GM18505 (cell line): Measurements from ENCODE around the gene SOX18.

Experiments used
- ATAC-seq: cut with Tn5 transposase; IDR thresholded peaks from one replicate; pipeline ENCODE4 v1.9.1; 2021; ENCODE audit not compliant: unreplicated experiment
- POLR2A ChIP-seq: IDR thresholded peaks from 4 replicates; pipeline ENCODE4 v1.6.1; 2011; ENCODE audit warnings: borderline replicate concordance; ENCODE audit not compliant: insufficient read depth, insufficient read length; ENCODE audit errors: extremely low read depth

Gene SOX18

DNA sequence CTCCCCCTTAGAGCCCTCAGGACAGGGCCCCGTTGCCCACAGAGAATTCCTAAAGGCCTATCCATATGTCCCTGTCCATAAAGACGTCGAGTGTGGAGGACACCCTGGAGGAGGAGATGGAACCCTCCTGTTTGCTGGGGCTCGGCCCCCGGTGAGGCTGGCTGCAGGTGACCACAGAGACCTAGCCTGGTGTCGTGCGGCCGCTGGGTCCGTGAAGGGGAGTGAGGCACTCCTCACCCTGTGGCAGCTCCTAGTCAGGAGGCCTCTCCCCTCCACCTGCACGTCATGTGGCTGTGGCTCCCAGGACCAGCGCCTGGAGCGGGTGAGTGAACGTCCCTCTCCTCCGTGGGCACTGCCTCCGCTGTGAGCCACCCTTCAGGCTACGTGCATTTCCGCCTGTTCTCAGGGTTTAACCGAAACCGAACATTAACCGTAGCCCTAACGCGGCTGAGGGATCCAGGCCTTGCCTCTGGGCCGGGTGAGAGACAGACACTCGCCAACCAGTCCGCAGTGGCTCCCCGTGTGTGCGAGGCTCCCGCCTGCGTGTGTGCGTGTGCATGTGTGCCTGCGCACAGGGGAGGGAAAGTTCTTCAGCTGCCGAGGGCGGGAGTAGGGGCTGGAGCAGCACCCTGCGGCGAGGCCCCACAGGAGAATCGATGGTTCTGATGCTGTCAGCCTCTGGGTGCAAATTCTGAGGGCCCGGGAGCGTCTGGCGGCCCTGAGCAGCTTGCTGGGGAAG is 7.6 kb upstream of the SOX18 start:
- TF ChIP-seq POLR2A: no peak
- no peak for ATAC-seq

DNA sequence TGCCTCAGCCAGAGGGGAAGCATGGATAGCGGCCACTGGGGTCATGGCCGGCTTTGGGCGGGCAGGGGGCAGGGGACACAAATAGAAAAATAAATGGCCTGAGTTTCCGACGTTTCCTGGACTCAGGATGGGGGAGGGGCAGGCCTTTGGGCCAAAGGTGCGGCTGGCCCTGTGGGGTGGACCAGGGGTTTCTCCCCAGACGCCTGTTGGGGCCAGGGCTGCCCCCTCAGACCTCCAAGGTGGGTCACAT is 7.1 kb upstream of the SOX18 start:
- no peak for TF ChIP-seq POLR2A
- no peak for ATAC-seq

DNA sequence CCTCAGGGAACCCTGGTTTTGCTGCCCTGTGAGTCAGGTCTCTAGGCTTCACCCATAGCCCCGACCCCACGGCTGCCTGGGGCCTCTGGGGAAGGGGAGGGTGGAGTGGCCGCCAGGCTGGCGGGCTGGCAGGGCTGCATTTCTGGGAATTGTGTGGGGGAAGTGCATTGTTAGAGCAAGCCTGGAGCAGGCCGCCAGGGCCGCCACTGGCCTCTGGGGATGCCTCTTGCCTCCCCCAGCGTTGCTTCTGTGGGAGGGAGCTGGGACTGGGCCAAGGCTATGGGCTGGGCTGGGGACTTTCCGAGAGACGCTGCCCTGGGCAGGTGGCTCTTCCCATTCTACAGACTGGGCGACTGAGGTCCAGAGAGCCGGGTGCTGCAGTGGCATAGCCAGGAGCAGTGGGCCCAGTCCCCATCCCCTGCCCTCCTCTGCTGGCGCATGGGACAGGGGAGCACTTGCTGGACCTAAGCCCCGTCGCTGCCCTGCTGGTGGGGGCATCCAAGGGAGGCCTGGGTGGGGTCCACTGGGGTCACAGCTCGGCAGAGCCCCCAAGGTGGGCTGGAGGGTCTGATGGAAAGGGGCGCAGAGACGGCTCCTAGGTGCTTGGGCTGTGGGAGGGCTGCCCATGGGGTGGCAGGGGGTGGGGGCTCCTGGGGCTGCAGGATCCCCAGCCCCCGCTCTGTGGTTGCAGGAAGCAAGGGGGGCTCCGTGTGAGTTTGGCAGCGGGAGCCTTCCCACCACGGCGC is 6.6 kb upstream of the SOX18 start:
- no peak for ATAC-seq
- no peak for TF ChIP-seq POLR2A

DNA sequence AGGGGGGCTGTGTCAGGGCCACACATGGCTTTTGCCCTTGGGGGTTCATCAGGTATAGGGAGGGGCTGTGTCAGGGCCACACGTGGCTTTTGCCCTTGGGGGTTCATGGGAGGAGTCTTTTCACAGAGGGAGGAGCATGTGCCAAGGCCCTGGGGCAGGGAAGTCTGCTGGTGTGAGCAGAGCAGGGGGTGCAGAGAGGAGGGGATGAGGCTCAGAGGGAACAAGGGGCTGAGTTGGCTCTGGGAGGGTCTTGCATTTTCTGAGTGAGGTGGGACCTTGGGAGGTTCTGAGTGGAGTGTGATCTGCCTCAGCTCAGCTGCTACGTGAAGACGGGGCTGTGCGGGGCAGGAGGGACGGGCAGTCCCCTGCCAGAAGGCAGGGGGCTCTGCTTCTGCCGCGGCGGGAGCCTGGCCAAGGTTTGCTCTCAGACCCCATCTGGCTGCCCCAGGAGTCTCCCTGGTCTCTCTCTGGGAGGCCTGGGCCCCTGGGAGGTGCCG is 6.0 kb upstream of the SOX18 start:
- ATAC-seq: no peak
- no peak for TF ChIP-seq POLR2A

DNA sequence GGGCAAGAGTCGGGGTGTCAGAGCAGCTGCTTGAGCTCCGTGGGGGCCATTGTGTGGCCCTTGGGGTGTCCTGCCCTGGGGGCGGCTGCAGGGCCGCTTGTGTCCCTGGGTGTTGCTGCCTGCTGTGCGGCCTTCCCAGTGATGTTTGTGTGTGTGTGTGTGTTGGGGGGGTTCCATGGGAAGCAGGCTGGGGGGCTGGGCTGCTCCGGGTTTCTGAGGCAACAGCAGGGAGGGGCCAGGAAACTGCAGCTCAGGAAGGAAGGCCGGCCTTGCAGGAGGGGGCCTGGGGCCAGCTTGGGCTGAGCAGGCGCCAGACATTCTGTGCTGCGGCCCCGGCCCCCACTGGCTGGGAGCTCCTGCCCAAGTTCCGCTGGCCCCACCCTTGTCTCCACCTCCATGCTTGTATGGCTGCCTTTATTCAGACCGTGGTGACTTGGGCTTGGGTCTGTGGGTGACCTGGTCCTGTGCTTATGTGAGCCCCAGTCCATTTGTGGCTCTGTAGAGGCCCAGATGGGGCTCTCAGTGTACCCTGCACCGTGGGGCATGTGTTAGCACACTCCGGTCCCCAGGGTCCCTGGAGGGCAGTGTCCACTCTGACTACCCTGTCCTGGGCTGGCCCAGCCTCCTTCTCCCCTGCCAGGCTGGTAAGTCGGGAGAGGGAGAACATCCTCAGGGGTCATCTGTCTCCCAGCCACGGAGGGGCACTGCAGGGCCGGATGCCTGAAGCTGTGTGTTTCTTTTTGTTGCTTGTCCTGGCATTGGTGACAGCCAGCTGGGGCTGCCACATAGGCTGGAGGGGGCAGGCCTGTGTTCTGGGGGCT is 4.6 kb upstream of the SOX18 start:
- no peak for TF ChIP-seq POLR2A
- ATAC-seq: no peak

DNA sequence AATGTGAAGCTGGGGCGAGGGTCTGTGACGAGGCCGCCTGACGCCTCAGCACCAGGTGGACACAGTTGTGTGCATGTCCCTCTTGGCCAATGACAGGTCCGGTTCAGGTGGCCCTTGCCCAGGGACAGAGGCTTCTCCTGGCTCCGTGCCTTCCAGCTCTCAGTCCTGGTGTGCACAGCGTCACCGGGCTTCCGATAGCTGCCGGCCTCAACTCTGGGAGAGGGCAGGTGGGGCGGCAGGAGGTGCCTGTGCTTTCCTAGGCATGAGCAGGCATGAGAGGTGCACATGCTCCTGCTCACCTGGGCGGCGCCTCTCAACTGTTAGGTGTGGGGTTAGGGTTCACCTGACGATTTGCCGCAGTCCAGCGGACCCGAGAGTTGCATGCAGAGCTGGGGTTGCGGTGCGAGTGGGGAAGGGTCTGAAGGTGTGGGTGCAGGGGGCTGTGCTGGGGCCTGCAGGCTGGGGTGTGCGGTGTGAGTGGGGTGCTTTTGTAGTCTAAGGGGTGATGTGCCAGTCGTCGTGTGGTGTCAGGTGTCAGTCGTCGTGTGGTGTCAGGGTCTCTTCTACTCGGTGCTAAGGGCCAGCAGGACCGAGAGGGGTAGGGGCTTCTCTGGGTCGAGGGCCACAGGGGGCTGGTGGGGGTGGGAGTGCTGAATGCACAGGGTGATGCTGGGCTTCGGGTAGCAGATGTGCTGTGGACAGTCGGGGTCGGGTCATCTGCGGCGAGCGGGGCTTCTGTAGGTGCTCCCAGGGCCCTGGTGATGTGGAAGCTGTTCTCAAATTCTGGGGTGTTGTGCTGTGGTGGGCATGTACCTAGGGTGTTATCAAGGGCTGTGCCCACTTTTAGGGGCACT is 3.8 kb upstream of the SOX18 start:
- TF ChIP-seq POLR2A: no peak
- no peak for ATAC-seq

DNA sequence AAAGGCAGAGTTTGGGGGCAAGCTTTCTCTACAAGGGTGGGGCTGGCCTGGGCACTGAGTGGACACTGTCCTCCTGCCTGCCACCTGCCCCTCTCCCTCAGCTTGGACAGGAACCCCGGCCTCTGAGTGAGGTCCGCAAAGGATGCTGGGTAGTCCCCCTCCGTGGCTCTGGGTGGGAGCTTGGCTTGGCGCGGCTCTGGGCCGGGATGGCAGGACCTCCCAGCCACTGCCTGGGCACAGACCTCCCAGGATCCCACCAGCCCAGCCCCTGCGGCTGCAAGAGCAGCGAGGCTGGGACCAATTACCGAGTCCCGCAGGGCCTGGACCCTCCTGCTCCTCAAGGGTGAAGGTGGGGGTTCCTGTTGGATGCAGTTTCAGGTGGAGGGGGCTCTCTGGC is 2.9 kb upstream of the SOX18 start:
- TF ChIP-seq POLR2A: no peak
- no peak for ATAC-seq

DNA sequence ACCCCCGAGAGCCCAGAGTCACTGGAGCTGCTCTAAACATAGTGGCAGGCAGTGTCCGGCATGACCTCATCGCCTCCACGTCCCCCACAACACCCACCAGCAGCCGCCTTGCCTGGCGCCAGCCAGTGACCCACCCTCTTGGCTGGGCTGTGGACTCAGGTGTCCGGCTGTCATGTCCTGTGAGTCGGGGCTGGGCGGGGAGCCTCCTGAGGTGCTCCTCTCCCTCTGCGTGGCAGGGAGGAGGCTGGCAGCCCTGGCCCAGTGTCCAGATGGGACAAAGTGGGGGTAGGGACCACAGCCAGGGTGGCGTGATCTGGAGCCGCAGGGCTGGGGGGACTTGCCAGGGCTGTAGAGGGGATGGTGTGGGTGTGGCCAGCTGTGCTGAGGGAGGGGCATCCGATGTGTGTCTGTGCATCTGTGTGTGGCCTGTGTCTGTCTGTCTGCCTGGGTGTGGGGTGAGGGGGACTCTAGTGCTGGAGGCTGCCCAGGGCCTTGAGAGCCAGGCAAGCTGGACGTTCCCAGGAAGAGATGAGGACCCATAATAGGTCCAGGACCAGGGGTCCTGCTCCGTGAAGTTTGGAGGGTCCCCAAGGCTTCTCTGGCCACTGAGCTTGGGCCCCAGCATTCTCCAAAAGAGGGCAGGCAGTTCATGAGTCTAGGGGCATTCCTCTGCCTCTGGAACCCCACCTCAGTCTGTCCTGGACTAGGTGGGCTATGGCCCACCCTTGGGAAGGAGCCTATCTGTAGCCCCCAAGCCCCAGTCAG is 2.3 kb upstream of the SOX18 start:
- no peak for ATAC-seq
- no peak for TF ChIP-seq POLR2A

DNA sequence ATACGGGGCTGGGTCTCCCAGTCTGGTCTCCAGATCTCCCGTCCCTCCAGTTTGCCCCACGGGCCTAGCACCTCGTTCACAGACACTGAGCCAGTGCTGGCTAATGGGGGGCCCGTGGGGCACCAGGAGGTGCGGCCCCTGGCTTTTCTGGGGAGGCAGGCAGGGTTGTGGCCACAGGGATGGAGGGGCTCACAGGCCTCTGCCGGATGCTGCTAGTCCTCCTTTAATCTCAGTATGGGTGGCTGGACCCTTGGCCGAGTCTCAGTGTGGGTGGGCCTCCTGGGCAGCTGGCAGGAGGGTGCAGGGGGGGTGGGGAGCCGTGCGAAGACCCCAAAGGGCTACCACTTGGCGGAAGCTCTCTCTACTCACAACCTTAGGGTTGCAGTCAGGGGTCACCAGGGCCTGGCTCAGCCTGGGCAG is 1.6 kb upstream of the SOX18 start:
- ATAC-seq: no peak
- no peak for TF ChIP-seq POLR2A

DNA sequence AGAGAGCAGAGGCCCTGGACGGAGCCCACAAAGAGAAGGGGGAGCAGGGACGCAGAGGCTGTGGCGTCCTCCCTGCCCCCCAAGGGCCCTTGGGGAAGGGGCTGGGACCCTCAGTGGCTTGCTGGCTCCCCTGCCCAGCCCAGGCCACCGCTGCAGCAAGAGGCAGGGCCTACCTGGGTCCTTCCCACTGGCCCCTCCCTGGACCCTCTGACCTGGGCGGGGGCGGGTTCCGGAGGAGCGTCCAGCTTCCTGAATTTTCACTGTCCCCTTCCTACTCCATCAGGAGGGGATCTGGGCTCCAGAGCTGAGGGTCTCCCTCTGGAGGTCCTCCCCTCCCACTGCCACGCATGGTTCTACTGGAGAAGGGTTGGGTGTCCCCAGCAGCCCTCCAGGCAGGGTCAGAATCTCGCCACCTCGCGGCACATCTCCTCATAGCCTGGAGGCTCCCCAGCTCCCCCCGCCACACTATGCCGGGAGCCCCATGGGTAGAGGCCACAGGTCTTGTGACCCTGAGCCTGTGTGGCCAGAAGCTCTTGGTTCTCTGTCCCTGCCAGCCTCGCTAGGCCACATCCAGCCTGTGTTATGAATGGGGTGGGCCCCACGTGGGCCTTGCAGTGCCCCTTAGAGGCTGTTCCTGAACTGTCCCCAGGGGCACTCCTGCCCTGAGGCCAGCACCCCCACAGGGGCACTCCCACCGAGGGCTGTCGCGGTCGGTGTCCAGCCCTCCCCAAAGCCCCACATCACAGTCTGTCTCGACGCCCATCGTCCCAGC is 1.0 kb upstream of the SOX18 start:
- no peak for ATAC-seq
- no peak for TF ChIP-seq POLR2A

DNA sequence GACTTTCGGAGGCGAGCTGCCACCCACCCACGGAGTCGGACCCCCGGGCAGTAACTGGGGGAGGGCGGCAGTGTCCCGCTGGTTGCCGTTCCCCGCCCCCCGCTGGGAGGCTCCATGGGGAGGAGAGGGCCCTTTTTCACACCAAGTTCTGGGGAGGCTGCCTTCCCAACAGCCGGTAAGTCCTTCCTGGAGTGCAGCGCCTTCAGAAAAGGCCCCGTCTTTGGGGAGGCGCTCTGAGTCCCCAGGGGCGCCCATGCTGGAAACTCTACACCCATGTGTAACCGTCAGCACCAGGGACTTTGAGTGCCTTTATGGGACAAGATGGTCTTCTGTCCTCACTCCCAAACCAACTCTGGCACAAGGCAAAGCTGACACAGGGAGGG is 430 bp upstream of the SOX18 start:
- ATAC-seq: no peak

More for the DNA sequence above, 430 bp upstream of the SOX18 start:
- no peak for TF ChIP-seq POLR2A
